GM12801 (cell line): ENCODE measurements around the gene WDR33.

Experiments used
- TF ChIP-seq, protein P1 (sequence below): IDR thresholded peaks from one replicate; pipeline ENCODE4 v1.5.1; 2011; ENCODE audit warnings: control low read depth; ENCODE audit not compliant: insufficient read length; ENCODE audit errors: extremely low read depth

WDR33 gene

GRCh38 chr2:127820080-127820668 lies 9.2 kb upstream of the WDR33 start:
- TF ChIP-seq, protein P1, sequence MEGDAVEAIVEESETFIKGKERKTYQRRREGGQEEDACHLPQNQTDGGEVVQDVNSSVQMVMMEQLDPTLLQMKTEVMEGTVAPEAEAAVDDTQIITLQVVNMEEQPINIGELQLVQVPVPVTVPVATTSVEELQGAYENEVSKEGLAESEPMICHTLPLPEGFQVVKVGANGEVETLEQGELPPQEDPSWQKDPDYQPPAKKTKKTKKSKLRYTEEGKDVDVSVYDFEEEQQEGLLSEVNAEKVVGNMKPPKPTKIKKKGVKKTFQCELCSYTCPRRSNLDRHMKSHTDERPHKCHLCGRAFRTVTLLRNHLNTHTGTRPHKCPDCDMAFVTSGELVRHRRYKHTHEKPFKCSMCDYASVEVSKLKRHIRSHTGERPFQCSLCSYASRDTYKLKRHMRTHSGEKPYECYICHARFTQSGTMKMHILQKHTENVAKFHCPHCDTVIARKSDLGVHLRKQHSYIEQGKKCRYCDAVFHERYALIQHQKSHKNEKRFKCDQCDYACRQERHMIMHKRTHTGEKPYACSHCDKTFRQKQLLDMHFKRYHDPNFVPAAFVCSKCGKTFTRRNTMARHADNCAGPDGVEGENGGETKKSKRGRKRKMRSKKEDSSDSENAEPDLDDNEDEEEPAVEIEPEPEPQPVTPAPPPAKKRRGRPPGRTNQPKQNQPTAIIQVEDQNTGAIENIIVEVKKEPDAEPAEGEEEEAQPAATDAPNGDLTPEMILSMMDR: no peak

DNA sequence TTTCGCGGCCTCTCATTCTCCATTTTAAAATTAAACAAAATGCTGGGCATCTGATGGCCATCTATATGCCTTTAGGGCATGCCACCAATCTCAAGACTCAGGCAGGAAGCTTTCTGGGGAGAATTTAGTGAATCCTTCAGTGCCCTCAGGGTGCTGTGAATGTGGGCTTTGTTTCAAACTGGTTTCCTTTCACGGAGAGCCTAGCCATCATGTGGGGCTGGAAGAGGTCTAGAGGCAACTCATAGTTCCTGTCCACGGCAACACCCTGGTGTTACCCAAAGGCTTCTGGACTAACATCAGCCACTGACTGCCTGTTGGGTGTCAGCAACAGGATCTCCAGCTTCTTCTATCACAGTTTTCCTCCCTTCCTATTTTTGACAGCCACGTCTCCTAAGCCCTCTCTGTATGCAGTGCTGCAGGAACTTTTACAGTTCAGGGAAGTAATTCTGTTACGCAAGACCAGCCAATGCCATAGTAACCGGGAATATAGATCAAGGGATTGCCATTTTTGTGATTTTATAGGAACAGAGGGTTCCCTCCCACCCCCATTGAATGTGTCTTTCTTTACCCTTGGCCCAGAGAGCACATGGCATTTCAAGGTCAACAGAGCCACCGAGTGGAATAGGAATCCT lies 7.9 kb upstream of the WDR33 start:
- TF ChIP-seq, protein P1: no peak

- TF ChIP-seq, protein P1: no peak
Observed at GRCh38 chr2:127818241-127818640, 7.3 kb upstream of the WDR33 start.

GRCh38 chr2:127814677-127815076 lies 3.7 kb upstream of the WDR33 start:
- TF ChIP-seq, protein P1: no peak

DNA sequence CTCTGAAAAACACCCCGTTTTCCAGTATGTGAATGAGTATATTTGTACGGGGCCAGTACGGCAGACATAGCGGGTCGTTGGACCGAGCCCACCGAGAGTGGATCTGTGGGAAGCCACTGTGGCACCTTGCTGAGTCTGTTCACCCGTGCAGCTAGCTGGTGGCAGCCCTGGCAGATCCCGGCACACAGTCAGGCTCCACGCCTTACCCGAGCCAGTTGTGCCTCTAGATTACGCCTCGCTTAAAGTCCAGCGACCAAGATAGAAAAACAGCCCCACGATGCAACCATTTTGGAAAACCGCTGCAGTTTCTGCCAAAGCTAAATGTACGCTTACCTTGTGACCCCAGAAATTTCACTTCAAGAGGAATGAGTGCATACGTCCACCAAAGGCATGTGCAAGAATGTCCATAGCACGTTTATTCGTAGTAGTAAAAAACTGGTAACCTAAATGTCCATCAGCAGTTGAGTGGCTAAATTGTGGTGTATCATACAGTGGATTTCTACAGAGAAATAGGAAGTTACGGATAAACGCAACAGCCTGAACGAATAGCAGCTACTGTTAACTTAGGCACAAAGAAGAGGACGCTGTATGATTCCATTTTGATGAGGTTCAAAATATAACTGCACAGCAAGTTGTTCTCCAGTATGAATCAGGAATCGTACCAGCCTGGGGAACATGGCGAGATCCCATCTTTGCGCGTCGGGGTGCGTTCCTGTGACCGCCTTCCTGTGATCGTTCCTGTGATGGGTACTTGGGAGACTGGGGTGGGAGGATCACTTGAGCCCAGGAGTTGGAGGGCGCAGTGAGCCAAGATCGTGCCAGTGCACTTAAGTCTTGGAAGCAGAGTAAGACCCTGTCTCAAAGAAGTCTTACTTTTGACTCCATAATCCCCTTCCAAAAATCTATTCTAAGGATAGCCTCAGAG lies 688 bp upstream of the WDR33 start:
- TF ChIP-seq, protein P1: no peak

DNA sequence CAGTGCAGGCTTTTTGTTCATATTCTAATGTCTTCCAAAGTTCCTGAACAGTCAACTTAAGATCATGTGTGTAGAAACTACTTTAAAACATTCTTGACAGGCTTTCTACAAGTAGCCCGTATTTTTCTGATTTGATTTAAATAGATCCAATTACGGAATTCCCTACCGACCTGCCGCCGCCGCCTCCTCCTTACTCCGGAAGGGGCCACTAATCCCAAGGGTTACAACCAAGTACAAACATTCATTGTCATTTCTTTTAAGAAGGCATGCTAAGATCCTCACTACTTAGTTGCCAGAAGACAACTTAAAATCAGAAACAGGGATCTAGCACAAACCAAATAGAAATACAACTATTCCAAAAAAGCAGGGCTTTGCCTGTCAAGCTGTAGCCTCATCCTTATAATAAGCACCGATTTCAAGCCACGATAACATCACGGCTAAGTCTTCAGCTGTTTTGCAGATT lies 784 bp downstream of the WDR33 start:
- TF ChIP-seq, protein P1: no peak

DNA sequence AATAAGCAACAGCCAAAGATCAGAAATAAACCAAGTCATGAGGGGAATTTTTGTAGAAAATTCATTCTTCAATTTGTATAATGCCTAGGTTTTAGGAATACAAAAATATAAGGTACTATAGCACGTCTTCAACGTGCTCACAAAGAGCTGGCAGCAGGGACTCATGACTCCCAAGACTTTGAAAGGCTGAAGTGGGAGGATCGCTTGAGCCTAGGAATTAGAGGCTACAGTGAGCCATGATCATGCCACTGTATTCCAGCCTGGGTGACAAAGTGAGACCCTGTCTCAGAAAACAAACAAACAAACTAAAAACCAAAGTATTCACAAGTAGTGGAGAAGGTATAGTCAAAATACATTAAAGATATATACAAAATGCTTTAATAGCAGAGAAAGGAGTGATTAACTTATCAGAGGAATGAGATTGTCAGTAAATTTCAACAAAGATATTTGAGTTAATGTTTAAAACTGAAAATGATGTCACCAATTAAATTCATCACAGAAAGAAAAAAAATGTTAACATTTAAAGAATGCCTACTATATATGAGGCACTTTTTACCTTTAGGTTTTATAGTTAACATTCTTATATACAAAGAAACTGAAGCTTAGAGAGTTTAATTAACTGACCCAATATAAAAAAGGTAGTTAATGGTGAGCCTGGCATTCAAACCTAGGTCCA lies 3.2 kb downstream of the WDR33 start:
- TF ChIP-seq, protein P1: no peak
